NCI-H748 treated with DMSO at 0.1 percent for 48 hours (cell line): Measurements from ENCODE around the gene CSAG2.

Experiments used
- DNase-seq: peaks from one replicate; lab custom pipeline; 2025; lab: John Stamatoyannopoulos, UW

Gene CSAG2

GRCh38 chrX:152663086-152663485 is 46.0 kb downstream of the CSAG2 start:
- DNase-seq, result no peak

- no peak for DNase-seq
Measured at GRCh38 chrX:152658302-152658701, 50.8 kb downstream of the CSAG2 start.
